WTC11 (cell line): Measurements from ENCODE around the gene SMYD3. TPM values are rescaled to one million over a fixed set of nuclear protein-coding genes. Genes with fewer than 3 reads are reported as not detected.

ENCODE experiments used
- ATAC-seq: fragments of 200-7000 bp; cut with Tn5 transposase; 2 replicates; pipeline ENCODE4 v1.10.0; 2021; ENCODE audit warnings: mild to moderate bottlenecking, moderate library complexity
- CTCF ChIA-PET: fragments of 300-600 bp; sonication (Branson Sonifier 250); formaldehyde crosslinking; loops from one replicate; lab custom pipeline; 2021; ENCODE audit warnings: antibody characterized with exemption; lab: Charles Lee
- POLR2A ChIA-PET: fragments of 350-600 bp; sonication (Branson Sonifier 250); formaldehyde crosslinking; loops from one replicate; lab custom pipeline; 2021; ENCODE audit warnings: antibody characterized with exemption; lab: Charles Lee
- DNase-seq: peaks from one replicate; pipeline ENCODE4 v3.0.0; 2021; ENCODE audit warnings: low spot score
- H3K27ac Mint-ChIP-seq: 2 replicates; pipeline ENCODE4 v1.8.0; 2021; ENCODE audit warnings: mixed read lengths
- H3K27me3 Mint-ChIP-seq: 2 replicates; pipeline ENCODE4 v1.8.0; 2021; ENCODE audit warnings: low read depth, mild to moderate bottlenecking, moderate library complexity, mixed read lengths
- H3K36me3 Mint-ChIP-seq: 2 replicates; pipeline ENCODE4 v1.8.0; 2021; ENCODE audit warnings: mixed read lengths
- H3K4me1 Mint-ChIP-seq: 2 replicates; pipeline ENCODE4 v1.8.0; 2022; ENCODE audit warnings: mixed read lengths
- H3K4me3 Mint-ChIP-seq: 2 replicates; pipeline ENCODE4 v1.8.0; 2021; ENCODE audit warnings: mild to moderate bottlenecking, moderate library complexity, mixed read lengths
- H3K9me3 Mint-ChIP-seq: 2 replicates; pipeline ENCODE4 v1.8.0; 2021; ENCODE audit warnings: mixed read lengths
- CBFB ChIP-seq: sonication (generic); formaldehyde crosslinking; IDR thresholded peaks from 2 replicates; pipeline ENCODE4 v1.8.1; 2022; ENCODE audit warnings: mild to moderate bottlenecking, low read depth, missing genetic modification reagents
- CREB1 ChIP-seq: sonication (generic); formaldehyde crosslinking; IDR thresholded peaks from 2 replicates; pipeline ENCODE4 v1.8.0; 2023; ENCODE audit warnings: mild to moderate bottlenecking, missing genetic modification reagents
- ESRRA ChIP-seq: sonication (generic); formaldehyde crosslinking; IDR thresholded peaks from 2 replicates; pipeline ENCODE4 v1.8.1; 2022; ENCODE audit warnings: mild to moderate bottlenecking, missing genetic modification reagents, borderline replicate concordance
- FOXK1 ChIP-seq: sonication (generic); formaldehyde crosslinking; IDR thresholded peaks from 2 replicates; pipeline ENCODE4 v1.8.0; 2022; ENCODE audit warnings: mild to moderate bottlenecking, moderate library complexity, missing genetic modification reagents
- FOXP1 ChIP-seq: sonication (generic); formaldehyde crosslinking; IDR thresholded peaks from 2 replicates; pipeline ENCODE4 v1.8.0; 2022; ENCODE audit warnings: missing genetic modification reagents, mild to moderate bottlenecking, moderate library complexity, borderline replicate concordance
- MXD4 ChIP-seq: fragments of 250-450 bp; sonication (Bioruptor Pico); IDR thresholded peaks from 2 replicates; pipeline ENCODE4 v1.8.0; 2021; ENCODE audit warnings: mild to moderate bottlenecking, moderate library complexity, borderline replicate concordance
- NR2C2 ChIP-seq: sonication (generic); formaldehyde crosslinking; IDR thresholded peaks from 2 replicates; pipeline ENCODE4 v1.8.0; 2022; ENCODE audit warnings: mild to moderate bottlenecking, missing genetic modification reagents
- RELA ChIP-seq: sonication (generic); formaldehyde crosslinking; IDR thresholded peaks from 2 replicates; pipeline ENCODE4 v1.8.1; 2022; ENCODE audit warnings: missing genetic modification reagents, mild to moderate bottlenecking, borderline replicate concordance
- TCF7 ChIP-seq: sonication (generic); formaldehyde crosslinking; IDR thresholded peaks from 2 replicates; pipeline ENCODE4 v1.8.0; 2022; ENCODE audit warnings: mild to moderate bottlenecking, low read depth, missing genetic modification reagents, moderate library complexity
- TEAD1 ChIP-seq: sonication (generic); formaldehyde crosslinking; IDR thresholded peaks from 2 replicates; pipeline ENCODE4 v1.8.0; 2022; ENCODE audit warnings: mild to moderate bottlenecking, missing genetic modification reagents
- ZNF396 ChIP-seq: fragments of 250-450 bp; sonication (Bioruptor Pico); IDR thresholded peaks from 2 replicates; pipeline ENCODE4 v1.8.0; 2021; ENCODE audit warnings: mild to moderate bottlenecking, moderate library complexity, borderline replicate concordance
- ZNF416 ChIP-seq: fragments of 250-450 bp; sonication (Bioruptor Pico); IDR thresholded peaks from 2 replicates; pipeline ENCODE4 v1.9.0; 2021; ENCODE audit warnings: mild to moderate bottlenecking, inconsistent platforms
- ZNF671 ChIP-seq: fragments of 250-450 bp; sonication (Bioruptor Pico); IDR thresholded peaks from 2 replicates; pipeline ENCODE4 v1.8.0; 2021; ENCODE audit warnings: mild to moderate bottlenecking
- total RNA-seq: library from RNA; stranded (reverse); gene quantifications from 3 replicates; pipeline ENCODE4 v1.2.3, GENCODE V29; 2021
- TF ChIP-seq, protein P1 (sequence below): sonication (generic); formaldehyde crosslinking; IDR thresholded peaks from 2 replicates; pipeline ENCODE4 v1.8.0; 2022; ENCODE audit warnings: mild to moderate bottlenecking, missing genetic modification reagents
- TF ChIP-seq, protein P2 (sequence below): sonication (generic); formaldehyde crosslinking; IDR thresholded peaks from 2 replicates; pipeline ENCODE4 v1.8.1; 2022; ENCODE audit warnings: missing genetic modification reagents, borderline replicate concordance
- TF ChIP-seq, protein P3 (sequence below): sonication (generic); formaldehyde crosslinking; IDR thresholded peaks from 2 replicates; pipeline ENCODE4 v1.8.1; 2022; ENCODE audit warnings: low read depth, mild to moderate bottlenecking, moderate library complexity, missing genetic modification reagents, borderline replicate concordance
- TF ChIP-seq, protein P4 (sequence below): fragments of 250-450 bp; sonication (Bioruptor Pico); IDR thresholded peaks from 2 replicates; pipeline ENCODE4 v1.9.0; 2021; ENCODE audit warnings: moderate library complexity, mild to moderate bottlenecking, inconsistent platforms, borderline replicate concordance
- TF ChIP-seq, protein P5 (sequence below): fragments of 250-450 bp; sonication (Bioruptor Pico); IDR thresholded peaks from 2 replicates; pipeline ENCODE4 v1.9.0; 2021; ENCODE audit warnings: mild to moderate bottlenecking, borderline replicate concordance
- TF ChIP-seq, protein P6 (sequence below): fragments of 250-450 bp; sonication (Bioruptor Pico); IDR thresholded peaks from 2 replicates; pipeline ENCODE4 v1.8.0; 2021; ENCODE audit warnings: mild to moderate bottlenecking

Gene SMYD3
- total RNA-seq, 1 experiment from 2014 or later = 21.4 TPM

DNA sequence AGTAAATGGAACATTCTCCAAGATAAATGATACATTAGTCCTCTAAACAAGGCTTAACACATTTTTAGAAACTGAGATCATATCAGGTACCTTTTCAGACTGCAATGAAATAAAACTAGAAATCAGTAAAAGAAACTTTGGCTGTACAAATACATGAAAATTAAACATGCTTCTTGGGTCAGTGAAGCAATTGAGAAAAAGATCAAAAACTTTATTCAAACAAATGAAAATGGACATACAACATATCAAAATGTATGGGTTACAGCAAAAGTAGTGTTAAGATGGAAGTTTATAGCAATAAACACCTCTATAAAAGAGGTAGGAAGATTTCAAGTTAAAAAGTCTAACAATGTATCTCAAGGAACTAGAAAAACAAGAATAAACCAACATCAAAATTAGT, 598.5 kb downstream of the SMYD3 start:
- no peak for TF ChIP-seq FOXK1 (CRISPR knock-in tag)
- TF ChIP-seq ZNF671 (CRISPR knock-in tag) = no peak
- no peak for TF ChIP-seq CREB1 (CRISPR knock-in tag)
- TF ChIP-seq, protein P1, sequence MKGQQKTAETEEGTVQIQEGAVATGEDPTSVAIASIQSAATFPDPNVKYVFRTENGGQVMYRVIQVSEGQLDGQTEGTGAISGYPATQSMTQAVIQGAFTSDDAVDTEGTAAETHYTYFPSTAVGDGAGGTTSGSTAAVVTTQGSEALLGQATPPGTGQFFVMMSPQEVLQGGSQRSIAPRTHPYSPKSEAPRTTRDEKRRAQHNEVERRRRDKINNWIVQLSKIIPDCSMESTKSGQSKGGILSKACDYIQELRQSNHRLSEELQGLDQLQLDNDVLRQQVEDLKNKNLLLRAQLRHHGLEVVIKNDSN = no peak
- TF ChIP-seq ZNF416 (CRISPR knock-in tag) = no peak
- no peak for TF ChIP-seq MXD4 (CRISPR knock-in tag)
- no peak for TF ChIP-seq RELA
- TF ChIP-seq, protein P2, sequence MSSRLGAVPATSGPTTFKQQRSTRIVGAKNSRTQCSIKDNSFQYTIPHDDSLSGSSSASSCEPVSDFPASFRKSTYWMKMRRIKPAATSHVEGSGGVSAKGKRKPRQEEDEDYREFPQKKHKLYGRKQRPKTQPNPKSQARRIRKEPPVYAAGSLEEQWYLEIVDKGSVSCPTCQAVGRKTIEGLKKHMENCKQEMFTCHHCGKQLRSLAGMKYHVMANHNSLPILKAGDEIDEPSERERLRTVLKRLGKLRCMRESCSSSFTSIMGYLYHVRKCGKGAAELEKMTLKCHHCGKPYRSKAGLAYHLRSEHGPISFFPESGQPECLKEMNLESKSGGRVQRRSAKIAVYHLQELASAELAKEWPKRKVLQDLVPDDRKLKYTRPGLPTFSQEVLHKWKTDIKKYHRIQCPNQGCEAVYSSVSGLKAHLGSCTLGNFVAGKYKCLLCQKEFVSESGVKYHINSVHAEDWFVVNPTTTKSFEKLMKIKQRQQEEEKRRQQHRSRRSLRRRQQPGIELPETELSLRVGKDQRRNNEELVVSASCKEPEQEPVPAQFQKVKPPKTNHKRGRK (CRISPR knock-in tag) = no peak
- TF ChIP-seq, protein P3, sequence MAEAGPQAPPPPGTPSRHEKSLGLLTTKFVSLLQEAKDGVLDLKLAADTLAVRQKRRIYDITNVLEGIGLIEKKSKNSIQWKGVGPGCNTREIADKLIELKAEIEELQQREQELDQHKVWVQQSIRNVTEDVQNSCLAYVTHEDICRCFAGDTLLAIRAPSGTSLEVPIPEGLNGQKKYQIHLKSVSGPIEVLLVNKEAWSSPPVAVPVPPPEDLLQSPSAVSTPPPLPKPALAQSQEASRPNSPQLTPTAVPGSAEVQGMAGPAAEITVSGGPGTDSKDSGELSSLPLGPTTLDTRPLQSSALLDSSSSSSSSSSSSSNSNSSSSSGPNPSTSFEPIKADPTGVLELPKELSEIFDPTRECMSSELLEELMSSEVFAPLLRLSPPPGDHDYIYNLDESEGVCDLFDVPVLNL (CRISPR knock-in tag) = no peak
- no peak for TF ChIP-seq ESRRA (CRISPR knock-in tag)
- no peak for TF ChIP-seq ZNF396 (CRISPR knock-in tag)
- TF ChIP-seq, protein P4, sequence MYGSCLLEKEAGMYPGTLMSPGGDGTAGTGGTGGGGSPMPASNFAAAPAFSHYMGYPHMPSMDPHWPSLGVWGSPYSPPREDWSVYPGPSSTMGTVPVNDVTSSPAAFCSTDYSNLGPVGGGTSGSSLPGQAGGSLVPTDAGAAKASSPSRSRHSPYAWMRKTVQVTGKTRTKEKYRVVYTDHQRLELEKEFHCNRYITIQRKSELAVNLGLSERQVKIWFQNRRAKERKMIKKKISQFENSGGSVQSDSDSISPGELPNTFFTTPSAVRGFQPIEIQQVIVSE (CRISPR knock-in tag) = no peak
- TF ChIP-seq FOXP1 = no peak
- TF ChIP-seq TCF7 (CRISPR knock-in tag) = no peak
- no peak for TF ChIP-seq CBFB
- TF ChIP-seq, protein P5, sequence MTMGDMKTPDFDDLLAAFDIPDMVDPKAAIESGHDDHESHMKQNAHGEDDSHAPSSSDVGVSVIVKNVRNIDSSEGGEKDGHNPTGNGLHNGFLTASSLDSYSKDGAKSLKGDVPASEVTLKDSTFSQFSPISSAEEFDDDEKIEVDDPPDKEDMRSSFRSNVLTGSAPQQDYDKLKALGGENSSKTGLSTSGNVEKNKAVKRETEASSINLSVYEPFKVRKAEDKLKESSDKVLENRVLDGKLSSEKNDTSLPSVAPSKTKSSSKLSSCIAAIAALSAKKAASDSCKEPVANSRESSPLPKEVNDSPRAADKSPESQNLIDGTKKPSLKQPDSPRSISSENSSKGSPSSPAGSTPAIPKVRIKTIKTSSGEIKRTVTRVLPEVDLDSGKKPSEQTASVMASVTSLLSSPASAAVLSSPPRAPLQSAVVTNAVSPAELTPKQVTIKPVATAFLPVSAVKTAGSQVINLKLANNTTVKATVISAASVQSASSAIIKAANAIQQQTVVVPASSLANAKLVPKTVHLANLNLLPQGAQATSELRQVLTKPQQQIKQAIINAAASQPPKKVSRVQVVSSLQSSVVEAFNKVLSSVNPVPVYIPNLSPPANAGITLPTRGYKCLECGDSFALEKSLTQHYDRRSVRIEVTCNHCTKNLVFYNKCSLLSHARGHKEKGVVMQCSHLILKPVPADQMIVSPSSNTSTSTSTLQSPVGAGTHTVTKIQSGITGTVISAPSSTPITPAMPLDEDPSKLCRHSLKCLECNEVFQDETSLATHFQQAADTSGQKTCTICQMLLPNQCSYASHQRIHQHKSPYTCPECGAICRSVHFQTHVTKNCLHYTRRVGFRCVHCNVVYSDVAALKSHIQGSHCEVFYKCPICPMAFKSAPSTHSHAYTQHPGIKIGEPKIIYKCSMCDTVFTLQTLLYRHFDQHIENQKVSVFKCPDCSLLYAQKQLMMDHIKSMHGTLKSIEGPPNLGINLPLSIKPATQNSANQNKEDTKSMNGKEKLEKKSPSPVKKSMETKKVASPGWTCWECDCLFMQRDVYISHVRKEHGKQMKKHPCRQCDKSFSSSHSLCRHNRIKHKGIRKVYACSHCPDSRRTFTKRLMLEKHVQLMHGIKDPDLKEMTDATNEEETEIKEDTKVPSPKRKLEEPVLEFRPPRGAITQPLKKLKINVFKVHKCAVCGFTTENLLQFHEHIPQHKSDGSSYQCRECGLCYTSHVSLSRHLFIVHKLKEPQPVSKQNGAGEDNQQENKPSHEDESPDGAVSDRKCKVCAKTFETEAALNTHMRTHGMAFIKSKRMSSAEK = no peak
- TF ChIP-seq, protein P6, sequence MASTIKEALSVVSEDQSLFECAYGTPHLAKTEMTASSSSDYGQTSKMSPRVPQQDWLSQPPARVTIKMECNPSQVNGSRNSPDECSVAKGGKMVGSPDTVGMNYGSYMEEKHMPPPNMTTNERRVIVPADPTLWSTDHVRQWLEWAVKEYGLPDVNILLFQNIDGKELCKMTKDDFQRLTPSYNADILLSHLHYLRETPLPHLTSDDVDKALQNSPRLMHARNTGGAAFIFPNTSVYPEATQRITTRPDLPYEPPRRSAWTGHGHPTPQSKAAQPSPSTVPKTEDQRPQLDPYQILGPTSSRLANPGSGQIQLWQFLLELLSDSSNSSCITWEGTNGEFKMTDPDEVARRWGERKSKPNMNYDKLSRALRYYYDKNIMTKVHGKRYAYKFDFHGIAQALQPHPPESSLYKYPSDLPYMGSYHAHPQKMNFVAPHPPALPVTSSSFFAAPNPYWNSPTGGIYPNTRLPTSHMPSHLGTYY = no peak
- TF ChIP-seq TEAD1 (CRISPR knock-in tag) = no peak
- no peak for TF ChIP-seq NR2C2 (CRISPR knock-in tag)
- H3K27ac Mint-ChIP-seq = no peak overlapping the region
- POLR2A ChIA-PET = no interaction called here
- ATAC-seq = no peak
- no peaks in the 10 kb centered on the region for H3K27me3 Mint-ChIP-seq
- H3K4me1 Mint-ChIP-seq = peaks cover 7% of the 10 kb centered on the region
- CTCF ChIA-PET = no interaction called here
- H3K4me3 Mint-ChIP-seq = no peak overlapping the region
- H3K36me3 Mint-ChIP-seq = peaks cover 10% of the 10 kb centered on the region
- DNase-seq = no peak
- peaks cover 15% of the 10 kb centered on the region for H3K9me3 Mint-ChIP-seq
